GM21423 (cell line): ENCODE results near the gene EDEM2.
"Not testable (repeated sequence)": the region's sequence is repeated elsewhere in the genome, so short reads cannot be mapped to it uniquely, and the experiment has no call there.

Source experiments
- ATAC-seq: cut with Tn5 transposase; IDR thresholded peaks from one replicate; pipeline ENCODE4 v1.9.1; 2021; ENCODE audit warnings: mild to moderate bottlenecking, moderate library complexity; ENCODE audit not compliant: unreplicated experiment

The EDEM2 gene

GRCh38 chr20:35091816-35092523 is 55.2 kb downstream of the EDEM2 start:
- ATAC-seq: no peak

GRCh38 chr20:35088231-35089145 is 58.6 kb downstream of the EDEM2 start:
- no peak for ATAC-seq

GRCh38 chr20:35087791-35088190 is 59.3 kb downstream of the EDEM2 start:
- ATAC-seq: no peak

GRCh38 chr20:35087355-35087754 is 59.8 kb downstream of the EDEM2 start:
- ATAC-seq: no peak

GRCh38 chr20:35085477-35086225 is 61.5 kb downstream of the EDEM2 start:
- no peak for ATAC-seq

GRCh38 chr20:35084998-35085397 is 62.1 kb downstream of the EDEM2 start:
- no peak for ATAC-seq

- ATAC-seq: not testable (repeated sequence)
Measured at GRCh38 chr20:35080348-35080642, 66.8 kb downstream of the EDEM2 start.

GRCh38 chr20:35079472-35080347 is 67.4 kb downstream of the EDEM2 start:
- ATAC-seq: no peak

GRCh38 chr20:35077872-35078271 is 69.3 kb downstream of the EDEM2 start:
- ATAC-seq: no peak

GRCh38 chr20:35077341-35077740 is 69.8 kb downstream of the EDEM2 start:
- no peak for ATAC-seq

GRCh38 chr20:35071436-35072153 is 75.5 kb downstream of the EDEM2 start:
- not testable (repeated sequence) for ATAC-seq

- no peak for ATAC-seq
Measured at GRCh38 chr20:35066194-35066593, 80.9 kb downstream of the EDEM2 start.
